HepG2 (cell line): ENCODE results near the gene SLC36A2. TPM values are rescaled to one million over a fixed set of nuclear protein-coding genes. Genes with fewer than 3 reads are reported as not detected.

ENCODE experiments used
- ATAC-seq: fragments of 200-7000 bp; cut with Tn5 transposase; 3 replicates; pipeline ENCODE4 v1.9.1; 2020; ENCODE audit warnings: mild to moderate bottlenecking, moderate library complexity
- BruUV-seq: library from RNA; stranded (reverse); fragments of 400-500 nt; replicated peaks from 2 replicates; lab custom pipeline; 2021; lab: Mats Ljungman, UMichigan
- CTCF ChIA-PET: fragments of 300-600 bp; formaldehyde crosslinking; extraction: SDS; loops from one replicate; lab custom pipeline; 2021; ENCODE audit warnings: low total read pairs, inconsistent platforms, low intra/inter-chr PET ratio; lab: Yijun Ruan, JAX
- POLR2A ChIA-PET: fragments of 350-600 bp; sonication (Branson Sonifier 250); formaldehyde crosslinking; loops from one replicate; lab custom pipeline; 2020; ENCODE audit warnings: antibody characterized with exemption, inconsistent platforms; lab: Yijun Ruan, JAX
- DNase-seq: peaks from one replicate; pipeline ENCODE4 v3.0.0-alpha.2; 2015; ENCODE audit warnings: low spot score
- FAIRE-seq: peaks from 3 replicates; lab custom pipeline; 2011; peaks lifted over from hg19 to GRCh38; lab: Jason Lieb, UNC
- H2AFZ ChIP-seq: one replicate; pipeline ENCODE4 v1.6.1; 2011; ENCODE audit warnings: low read length, inconsistent platforms
- H3K27ac ChIP-seq: fragments of 300-600 bp; 3 replicates; pipeline ENCODE4 v1.8.0; 2011; ENCODE audit warnings: mixed run types, mild to moderate bottlenecking, mixed read lengths, low read length, inconsistent platforms; ENCODE audit not compliant: insufficient read depth; ENCODE audit errors: extremely low read length
- H3K27me3 ChIP-seq, 2 experiments: fragments of 200-600 bp in 1 of 2; 2 replicates in 1 of 2; 3 replicates in 1 of 2; pipeline versions ENCODE4 v1.6.0 to v1.8.0; 2011; ENCODE audit warnings: low read length in 2 of 2, mild to moderate bottlenecking in 2 of 2, moderate library complexity in 2 of 2, inconsistent platforms in 1 of 2; ENCODE audit not compliant: insufficient read depth in 2 of 2, control insufficient read depth in 1 of 2
- H3K36me3 ChIP-seq, 2 experiments: fragments of 200-600 bp in 1 of 2; replicated peaks in 1 of 2; 2 replicates in 1 of 2; 3 replicates in 1 of 2; pipeline versions ENCODE4 v1.5.1 to v1.8.0; 2011; ENCODE audit warnings: low read length in 2 of 2, inconsistent platforms in 1 of 2; ENCODE audit not compliant: insufficient read depth in 2 of 2, control insufficient read depth in 1 of 2
- H3K4me1 ChIP-seq: 2 replicates; pipeline ENCODE4 v1.5.1; 2012; ENCODE audit warnings: low read length, inconsistent platforms; ENCODE audit not compliant: insufficient read depth
- H3K4me2 ChIP-seq: 2 replicates; pipeline ENCODE4 v1.6.0; 2011; ENCODE audit warnings: low read depth, low read length, inconsistent platforms
- H3K4me3 ChIP-seq, 3 experiments: fragments of 200-600 bp in 1 of 3; sonication (generic), shearing (Covaris generic) in 1 of 3; replicated peaks in 1 of 3; 2 replicates each; pipeline ENCODE4 v1.5.1; 2011 to 2016; ENCODE audit warnings: low read length in 3 of 3, inconsistent platforms in 2 of 3, low read depth in 2 of 3, mild to moderate bottlenecking in 2 of 3, control low read depth in 1 of 3, mixed read lengths in 1 of 3; ENCODE audit not compliant: insufficient read depth in 1 of 3
- H3K79me2 ChIP-seq: one replicate; pipeline ENCODE4 v1.6.1; 2011; ENCODE audit warnings: low read length, inconsistent platforms; ENCODE audit not compliant: insufficient read depth
- H3K9ac ChIP-seq: 2 replicates; pipeline ENCODE4 v1.6.0; 2011; ENCODE audit warnings: mild to moderate bottlenecking, low read depth, low read length, inconsistent platforms; ENCODE audit not compliant: insufficient read depth
- H3K9me3 ChIP-seq: 2 replicates; pipeline ENCODE4 v1.5.1; 2012; ENCODE audit warnings: mild to moderate bottlenecking, low read length
- H4K20me1 ChIP-seq: 2 replicates; pipeline ENCODE4 v1.6.0; 2011; ENCODE audit warnings: inconsistent platforms, mild to moderate bottlenecking, low read length, moderate library complexity; ENCODE audit not compliant: insufficient read depth
- MAFK ChIP-seq, 2 experiments: IDR thresholded peaks in 1 of 2; conservative IDR thresholded peaks in 1 of 2; 2 replicates each; pipeline ENCODE4 v1.6.1; 2011; ENCODE audit warnings: improper control_type of control experiment in 2 of 2, low read length in 2 of 2
- SIX4 ChIP-seq: sonication (generic); formaldehyde crosslinking; IDR thresholded peaks from 2 replicates; pipeline ENCODE4 v1.4.0; 2020; ENCODE audit warnings: missing genetic modification reagents
- ZFY ChIP-seq: sonication (generic); formaldehyde crosslinking; IDR thresholded peaks from 2 replicates; pipeline ENCODE4 v1.4.0; 2020; ENCODE audit warnings: missing genetic modification reagents
- WGBS: methylation state at CpG from one replicate; pipeline ENCODE4 v1.1.6; 2017; ENCODE audit warnings: low lambda C conversion rate; 5-methylcytosine and 5-hydroxymethylcytosine counted together
- in situ Hi-C: cut with HindIII; loops from 2 replicates; pipeline ENCODE4 v1.10.0; 2017; ENCODE audit warnings: low pct_unique_long_range_greater_than_20kb; ENCODE audit not compliant: extremely low pct_ligation_motif_present
- intact Hi-C: fragments of 100-400 bp; cut with micrococcal nuclease; formaldehyde crosslinking; loops from one replicate; pipeline ENCODE4 v1.10.0; 2022; ENCODE audit not compliant: unreplicated experiment
- polyA plus RNA-seq, 8 experiments: library from polyadenylated mRNA; depleted of rRNA in 3 of 8; stranded (reverse) in 7 of 8; unstranded in 1 of 8; fragments of >200 nt; fragmentation: Illumina TruSeq in 4 of 8; extraction: Trizol in 4 of 8; gene quantifications; 2 replicates each; pipeline versions ENCODE4 v1.2.1 to v1.2.3, GENCODE V29; 2011 to 2016; ENCODE audit warnings: low read depth in 4 of 8, missing spikeins in 1 of 8, mixed read lengths in 1 of 8; ENCODE audit not compliant: insufficient read depth in 1 of 8
- total RNA-seq, 5 experiments: library from RNA; depleted of rRNA; stranded (reverse); fragments of >200 nt; fragmentation: Illumina TruSeq; extraction: Trizol; gene quantifications; 2 replicates each; pipeline ENCODE4 v1.2.3, GENCODE V29; 2016; ENCODE audit warnings: low read depth in 1 of 5

SLC36A2 gene
- total and polyA plus RNA-seq, 2 of the 13 experiments (the other 11 are each of a cell fraction or from before 2014, with no cell fraction given) = 0.03 TPM; not detected in 1

DNA sequence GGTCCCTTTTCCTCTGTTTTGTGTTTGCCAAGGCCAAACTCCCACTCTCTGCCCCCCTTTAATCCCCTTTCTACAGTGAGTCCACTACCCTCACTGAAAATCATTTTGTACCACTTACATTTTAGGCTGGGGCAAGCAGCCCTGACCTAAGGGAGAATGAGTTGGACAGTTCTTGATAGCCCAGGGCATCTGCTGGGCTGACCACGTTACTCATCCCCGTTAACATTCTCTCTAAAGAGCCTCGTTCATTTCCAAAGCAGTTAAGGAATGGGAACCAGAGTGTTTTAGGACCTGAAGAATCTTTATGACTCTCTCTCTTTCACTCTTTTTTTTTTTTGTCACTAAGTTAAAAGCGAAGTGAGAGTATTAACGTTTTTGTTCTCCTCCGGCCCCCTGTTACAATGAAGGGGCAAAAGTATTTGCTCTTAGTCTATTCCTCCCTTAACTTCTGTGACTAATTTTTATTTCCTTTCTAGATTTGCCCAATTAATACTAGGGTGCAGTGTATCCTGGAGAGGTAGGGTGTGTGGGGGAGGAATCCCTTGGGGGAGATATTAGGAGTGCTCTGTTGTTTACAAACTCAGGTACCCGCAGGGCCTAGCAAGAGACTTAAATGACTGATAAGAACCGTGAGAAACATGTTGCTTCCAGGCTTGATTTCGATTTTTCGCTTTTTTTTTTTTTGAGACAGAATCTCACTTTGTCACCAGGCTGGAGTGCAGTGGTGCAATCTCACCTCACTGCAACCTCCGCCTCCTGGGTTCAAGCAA is 79.7 kb downstream of the SLC36A2 start:
- 95% methylated on average over 11 of the region's 11 CpGs for WGBS
- Histone ChIP-seq H3K79me2 (no peaks in the 10 kb centered on the region), H3K27ac (no peak overlapping the region), H3K27me3 (no peaks in the 10 kb centered on the region), H3K9ac (no peak overlapping the region), H4K20me1 (no peaks in the 10 kb centered on the region), H2AFZ (no peak overlapping the region), H3K4me2 (no peak overlapping the region), H3K9me3 (no peaks in the 10 kb centered on the region), H3K4me3 (no peak overlapping the region), H3K4me1 (no peaks in the 10 kb centered on the region), H3K36me3 (peaks cover 9 to 27% of the 10 kb centered on the region in 2 experiments; a peak in 4 of 5 replicates)
- no peak for DNase-seq
- ATAC-seq = no peak
- in situ Hi-C loops (no loop called here), intact Hi-C loops (no loop called here)
- no peak for FAIRE-seq
- TF ChIP-seq SIX4 (CRISPR knock-in tag) = no peak
- no peak for TF ChIP-seq ZFY
- TF ChIP-seq MAFK (conservative IDR thresholded peaks at IDR 0.05 in 1 of 2, IDR thresholded peaks at IDR 0.05 in 1 of 2; ENCODE audit: low read length in 2 of 2) = no peak
- ChIA-PET POLR2A (no interaction called here), CTCF (no interaction called here)
- BruUV-seq = no TSS peak

Other genes with a start within 250 kb of the SLC36A2 start
- 125 and 154 TPM in 2 replicates for gene ANXA6, start 189.8 kb downstream of the SLC36A2 start, total RNA-seq (2016; rRNA removed; fragmentation: Illumina TruSeq; extraction: Trizol)
- gene ANXA6, start 189.8 kb downstream of the SLC36A2 start, polyA plus RNA-seq (2011; rRNA removed) = 103 and 120 TPM in 2 replicates
- 45.2 and 46.3 TPM in 2 replicates for gene CCDC69, start 123.5 kb downstream of the SLC36A2 start, total RNA-seq (2016; rRNA removed; fragmentation: Illumina TruSeq; extraction: Trizol)
- gene CCDC69, start 123.5 kb downstream of the SLC36A2 start, polyA plus RNA-seq (2011; rRNA removed) = 12.2 and 14.4 TPM in 2 replicates
- gene GM2A, start 94.4 kb downstream of the SLC36A2 start, total RNA-seq (2016; rRNA removed; fragmentation: Illumina TruSeq; extraction: Trizol) = 16.6 and 29.6 TPM in 2 replicates
- 12.9 and 14.6 TPM in 2 replicates for gene GM2A, start 94.4 kb downstream of the SLC36A2 start, polyA plus RNA-seq (2011; rRNA removed)
- gene SLC36A3, start 43.8 kb downstream of the SLC36A2 start, total RNA-seq (2016; rRNA removed; fragmentation: Illumina TruSeq; extraction: Trizol) = not detected in 2 replicates
- not detected in 2 replicates for gene SLC36A3, start 43.8 kb downstream of the SLC36A2 start, polyA plus RNA-seq (2011; rRNA removed)
- 5.5 and 8.0 TPM in 2 replicates for gene SLC36A1, start 100.0 kb upstream of the SLC36A2 start, total RNA-seq (2016; rRNA removed; fragmentation: Illumina TruSeq; extraction: Trizol)
- 8.5 and 8.9 TPM in 2 replicates for gene SLC36A1, start 100.0 kb upstream of the SLC36A2 start, polyA plus RNA-seq (2011; rRNA removed)
- not detected in 2 replicates for gene FAT2, start 243.8 kb upstream of the SLC36A2 start, total RNA-seq (2016; rRNA removed; fragmentation: Illumina TruSeq; extraction: Trizol)
- gene FAT2, start 243.8 kb upstream of the SLC36A2 start, polyA plus RNA-seq (2011; rRNA removed) = under 0.01 TPM in 1 of 2 replicates, not detected in the other